ENCODE results near the gene RALGAPA1. TPM values are rescaled to one million over a fixed set of nuclear protein-coding genes. Genes with fewer than 3 reads are reported as not detected.
"Not testable (repeated sequence)": the region's sequence is repeated elsewhere in the genome, so short reads cannot be mapped to it uniquely, and the experiment has no call there.

The RALGAPA1 gene
- total RNA-seq, 2 experiments from 2014 or later: 29.5 to 31.7 TPM

GRCh38 chr14:35689000-35689460, 120.1 kb downstream of the RALGAPA1 start:
- H3K27ac Mint-ChIP-seq: no peak overlapping the region
- ATAC-seq (peak; percentile 23), DNase-seq (no peak)
- no peaks in the 10 kb centered on the region for H3K27me3 Mint-ChIP-seq (ENCODE audit: low read depth)
- peaks cover 11% of the 10 kb centered on the region for H3K4me1 Mint-ChIP-seq (ENCODE audit: low read depth)
- CTCF ChIA-PET: interaction anchor here (0.8 to 4.5 kb wide), 9 partner anchors 14 to 474 kb away, joined by 3 to 18 read pairs (median 4); no protein-coding TSS in a partner anchor
- POLR2A ChIA-PET: no interaction called here
- H3K36me3 Mint-ChIP-seq (ENCODE audit: low read depth): peaks cover 2% of the 10 kb centered on the region
- no peaks in the 10 kb centered on the region for H3K9me3 Mint-ChIP-seq (ENCODE audit: insufficient read depth)
- H3K4me3 Mint-ChIP-seq: no peak overlapping the region

GRCh38 chr14:35688126-35688826, 120.8 kb downstream of the RALGAPA1 start:
- no peaks in the 10 kb centered on the region for H3K9me3 Mint-ChIP-seq (ENCODE audit: insufficient read depth)
- H3K36me3 Mint-ChIP-seq (ENCODE audit: low read depth): peaks cover 2% of the 10 kb centered on the region
- no peak overlapping the region for H3K27ac Mint-ChIP-seq
- ChIA-PET POLR2A (no interaction called here), CTCF (interaction anchor here (1.1 to 4.5 kb wide), 8 partner anchors 13 to 473 kb away, joined by 3 to 18 read pairs (median 4); no protein-coding TSS in a partner anchor)
- no peak overlapping the region for H3K4me3 Mint-ChIP-seq
- H3K27me3 Mint-ChIP-seq (ENCODE audit: low read depth): no peaks in the 10 kb centered on the region
- DNase-seq: no peak
- ATAC-seq: no peak
- H3K4me1 Mint-ChIP-seq (ENCODE audit: low read depth): peaks cover 12% of the 10 kb centered on the region

- Mint-ChIP-seq H3K9me3 (ENCODE audit: insufficient read depth) (no peaks in the 10 kb centered on the region), H3K27me3 (ENCODE audit: low read depth) (no peaks in the 10 kb centered on the region), H3K4me3 (no peak overlapping the region), H3K27ac (no peak overlapping the region), H3K4me1 (ENCODE audit: low read depth) (peaks cover 12% of the 10 kb centered on the region), H3K36me3 (ENCODE audit: low read depth) (peaks cover 3% of the 10 kb centered on the region)
- DNase-seq (peak; percentile 56), ATAC-seq (peak; percentile 68)
- ChIA-PET CTCF (interaction anchor here (0.6 to 4.5 kb wide), 24 partner anchors 9 to 552 kb away, joined by 3 to 18 read pairs (median 3); no protein-coding TSS in a partner anchor), POLR2A (no interaction called here)
Measured at GRCh38 chr14:35687335-35687939, 121.7 kb downstream of the RALGAPA1 start.

GRCh38 chr14:35683688-35684087, 125.4 kb downstream of the RALGAPA1 start:
- CTCF ChIA-PET: interaction anchor here (0.7 to 1.7 kb wide), 4 partner anchors 14 to 261 kb away, joined by 3 to 6 read pairs (median 5); no protein-coding TSS in a partner anchor
- POLR2A ChIA-PET; H3K27ac Mint-ChIP-seq; H3K36me3 Mint-ChIP-seq (ENCODE audit: low read depth); H3K9me3 Mint-ChIP-seq (ENCODE audit: insufficient read depth); H3K4me3 Mint-ChIP-seq; ATAC-seq; H3K4me1 Mint-ChIP-seq (ENCODE audit: low read depth); DNase-seq; H3K27me3 Mint-ChIP-seq (ENCODE audit: low read depth): not testable (repeated sequence)

GRCh38 chr14:35682802-35683201, 126.3 kb downstream of the RALGAPA1 start:
- no peaks in the 10 kb centered on the region for H3K27me3 Mint-ChIP-seq (ENCODE audit: low read depth)
- no peak for ATAC-seq
- peaks cover 1% of the 10 kb centered on the region for H3K4me1 Mint-ChIP-seq (ENCODE audit: low read depth)
- H3K9me3 Mint-ChIP-seq (ENCODE audit: insufficient read depth): no peaks in the 10 kb centered on the region
- ChIA-PET CTCF (no interaction called here), POLR2A (no interaction called here)
- peaks cover 3% of the 10 kb centered on the region for H3K36me3 Mint-ChIP-seq (ENCODE audit: low read depth)
- no peak for DNase-seq
- H3K27ac Mint-ChIP-seq: no peak overlapping the region
- H3K4me3 Mint-ChIP-seq: no peak overlapping the region

- Mint-ChIP-seq H3K36me3 (ENCODE audit: low read depth) (peaks cover 8% of the 10 kb centered on the region), H3K27me3 (ENCODE audit: low read depth) (no peaks in the 10 kb centered on the region), H3K27ac (no peak overlapping the region), H3K4me1 (ENCODE audit: low read depth) (no peaks in the 10 kb centered on the region), H3K4me3 (no peak overlapping the region), H3K9me3 (ENCODE audit: insufficient read depth) (no peaks in the 10 kb centered on the region)
- DNase-seq: no peak
- ChIA-PET CTCF (no interaction called here), POLR2A (no interaction called here)
- no peak for ATAC-seq
Measured at GRCh38 chr14:35678403-35679028, 130.6 kb downstream of the RALGAPA1 start.

GRCh38 chr14:35669782-35670181, 139.3 kb downstream of the RALGAPA1 start:
- ChIA-PET POLR2A (no interaction called here), CTCF (interaction anchor here (0.9 to 1.1 kb wide), 2 partner anchors 14 kb away, joined by 3 to 5 read pairs; no protein-coding TSS in a partner anchor)
- ATAC-seq: no peak
- Mint-ChIP-seq H3K4me3 (no peak overlapping the region), H3K9me3 (ENCODE audit: insufficient read depth) (no peaks in the 10 kb centered on the region), H3K27ac (no peak overlapping the region), H3K27me3 (ENCODE audit: low read depth) (no peaks in the 10 kb centered on the region), H3K36me3 (ENCODE audit: low read depth) (peaks cover 4% of the 10 kb centered on the region), H3K4me1 (ENCODE audit: low read depth) (no peaks in the 10 kb centered on the region)
- no peak for DNase-seq

- POLR2A ChIA-PET: no interaction called here
- no peak for ATAC-seq
Measured at GRCh38 chr14:35666429-35667043, 142.6 kb downstream of the RALGAPA1 start.

GRCh38 chr14:35661875-35662274, 147.2 kb downstream of the RALGAPA1 start:
- ATAC-seq (no peak), DNase-seq (no peak)
- peaks cover 8% of the 10 kb centered on the region for H3K36me3 Mint-ChIP-seq (ENCODE audit: low read depth)
- no peaks in the 10 kb centered on the region for H3K27me3 Mint-ChIP-seq (ENCODE audit: low read depth)
- H3K27ac Mint-ChIP-seq: no peak overlapping the region
- H3K4me3 Mint-ChIP-seq: no peak overlapping the region
- ChIA-PET POLR2A (no interaction called here), CTCF (no interaction called here)
- H3K9me3 Mint-ChIP-seq (ENCODE audit: insufficient read depth): no peaks in the 10 kb centered on the region
- H3K4me1 Mint-ChIP-seq (ENCODE audit: low read depth): no peaks in the 10 kb centered on the region

More at GRCh38 chr14:35666429-35667043, 142.6 kb downstream of the RALGAPA1 start:
- no peak overlapping the region for H3K4me3 Mint-ChIP-seq
- DNase-seq: no peak
- H3K27me3 Mint-ChIP-seq (ENCODE audit: low read depth): no peaks in the 10 kb centered on the region
- H3K4me1 Mint-ChIP-seq (ENCODE audit: low read depth): no peaks in the 10 kb centered on the region
- H3K36me3 Mint-ChIP-seq (ENCODE audit: low read depth): peaks cover 10% of the 10 kb centered on the region
- H3K27ac Mint-ChIP-seq: no peak overlapping the region
- CTCF ChIA-PET: no interaction called here
- H3K9me3 Mint-ChIP-seq (ENCODE audit: insufficient read depth): no peaks in the 10 kb centered on the region

GRCh38 chr14:35653045-35653444, 156.1 kb downstream of the RALGAPA1 start:
- Mint-ChIP-seq H3K4me3 (no peak overlapping the region), H3K4me1 (ENCODE audit: low read depth) (peaks cover 3% of the 10 kb centered on the region), H3K9me3 (ENCODE audit: insufficient read depth) (no peaks in the 10 kb centered on the region), H3K27me3 (ENCODE audit: low read depth) (no peaks in the 10 kb centered on the region), H3K27ac (no peak overlapping the region), H3K36me3 (ENCODE audit: low read depth) (no peaks in the 10 kb centered on the region)
- ATAC-seq: no peak
- ChIA-PET POLR2A (no interaction called here), CTCF (no interaction called here)
- DNase-seq: no peak

- DNase-seq: no peak
- CTCF ChIA-PET: no interaction called here
- peaks cover 40% of the 10 kb centered on the region for H3K36me3 Mint-ChIP-seq (ENCODE audit: low read depth)
Measured at GRCh38 chr14:35643513-35643912, 165.6 kb downstream of the RALGAPA1 start.

GRCh38 chr14:35637851-35638250, 171.2 kb downstream of the RALGAPA1 start:
- H3K9me3 Mint-ChIP-seq (ENCODE audit: insufficient read depth): peaks cover 15% of the 10 kb centered on the region
- ChIA-PET POLR2A (no interaction called here), CTCF (no interaction called here)
- ATAC-seq (no peak), DNase-seq (no peak)
- H3K4me1 Mint-ChIP-seq (ENCODE audit: low read depth): no peaks in the 10 kb centered on the region
- peaks cover 43% of the 10 kb centered on the region for H3K36me3 Mint-ChIP-seq (ENCODE audit: low read depth)
- no peak overlapping the region for H3K27ac Mint-ChIP-seq
- no peaks in the 10 kb centered on the region for H3K27me3 Mint-ChIP-seq (ENCODE audit: low read depth)
- no peak overlapping the region for H3K4me3 Mint-ChIP-seq

More at GRCh38 chr14:35643513-35643912, 165.6 kb downstream of the RALGAPA1 start:
- Mint-ChIP-seq H3K27me3 (ENCODE audit: low read depth) (no peaks in the 10 kb centered on the region), H3K4me3 (no peak overlapping the region), H3K9me3 (ENCODE audit: insufficient read depth) (peaks cover 11% of the 10 kb centered on the region), H3K4me1 (ENCODE audit: low read depth) (no peaks in the 10 kb centered on the region), H3K27ac (no peak overlapping the region)
- POLR2A ChIA-PET: no interaction called here
- ATAC-seq: no peak

Measured in activated CD8-positive, alpha-beta T cell treated with anti-CD3 and anti-CD28 coated beads, Interleukin-2, amount 10 ng/mL, durations not matched to agents 7 days and 5 days (primary cell).